H1 (cell line): Measurements from ENCODE around the gene SLC19A1.

Experiments used
- BRCA1 ChIP-seq: IDR thresholded peaks from 2 replicates; pipeline ENCODE4 v1.6.1; 2012; ENCODE audit warnings: low read depth, low read length, improper control_type of control experiment
- CHD1 ChIP-seq: IDR thresholded peaks from 2 replicates; pipeline ENCODE4 v1.6.1; 2012; ENCODE audit warnings: low read depth, low read length, improper control_type of control experiment
- CREB1 ChIP-seq: IDR thresholded peaks from 2 replicates; pipeline ENCODE4 v1.6.1; 2012; ENCODE audit warnings: inconsistent platforms
- CTCF ChIP-seq, 3 experiments: IDR thresholded peaks; 1 replicate in 2 of 3; 2 replicates in 1 of 3; pipeline versions ENCODE4 v1.5.1 to v1.6.1; 2011; ENCODE audit warnings: low read length in 3 of 3, mild to moderate bottlenecking in 3 of 3, inconsistent platforms in 2 of 3, low read depth in 1 of 3, moderate library complexity in 1 of 3; ENCODE audit not compliant: insufficient read depth in 1 of 3; ENCODE audit errors: control extremely low read depth in 1 of 3
- EP300 ChIP-seq, 2 experiments: IDR thresholded peaks; 1 replicate in 1 of 2; 2 replicates in 1 of 2; pipeline ENCODE4 v1.6.1; 2011 to 2012; ENCODE audit warnings: low read depth in 2 of 2, low read length in 2 of 2, mild to moderate bottlenecking in 2 of 2, borderline replicate concordance in 1 of 2, inconsistent platforms in 1 of 2, moderate library complexity in 1 of 2
- KDM5A ChIP-seq: fragments of 200-600 bp; IDR thresholded peaks from 2 replicates; pipeline ENCODE4 v1.7.1; 2012; ENCODE audit warnings: mild to moderate bottlenecking, low read length, inconsistent platforms, mixed read lengths
- PHF8 ChIP-seq: fragments of 200-600 bp; sonication (generic); conservative IDR thresholded peaks from 2 replicates; pipeline ENCODE4 v1.7.1; 2012; ENCODE audit warnings: low read depth, mild to moderate bottlenecking, inconsistent platforms, low read length, moderate library complexity
- SRF ChIP-seq: IDR thresholded peaks from 2 replicates; pipeline ENCODE4 v1.6.1; 2011; ENCODE audit warnings: mild to moderate bottlenecking, low read depth, low read length, moderate library complexity
- TAF1 ChIP-seq: IDR thresholded peaks from 2 replicates; pipeline ENCODE4 v1.6.1; 2011; ENCODE audit warnings: mild to moderate bottlenecking, low read depth, low read length
- YY1 ChIP-seq: IDR thresholded peaks from 2 replicates; pipeline ENCODE4 v1.6.1; 2011; ENCODE audit warnings: low read depth, mild to moderate bottlenecking, low read length

- TF ChIP-seq EP300 (IDR thresholded peaks at IDR 0.05; ENCODE audit: borderline replicate concordance in 1 of 2, low read depth in 2 of 2, low read length in 2 of 2) (no peak), BRCA1 (no peak), SRF (no peak), CHD1 (no peak), TAF1 (no peak), CREB1 (no peak), KDM5A (no peak), CTCF (IDR thresholded peaks at IDR 0.05; ENCODE audit: control extremely low read depth in 1 of 3, insufficient read depth in 1 of 3, low read depth in 1 of 3, low read length in 3 of 3) (no peak), YY1 (no peak), PHF8 (no peak)
Observed at GRCh38 chr21:45457161-45457831, 84.9 kb downstream of the SLC19A1 start.
